IMR-90 (cell line): ENCODE results near the gene DAG1.

Experiments used
- BHLHE40 ChIP-seq: fragments of 150-350 bp; IDR thresholded peaks from 2 replicates; pipeline ENCODE4 v1.6.1; 2016; ENCODE audit warnings: mild to moderate bottlenecking, low read depth, low read length
- CEBPB ChIP-seq: IDR thresholded peaks from 2 replicates; pipeline ENCODE4 v1.6.1; 2012; ENCODE audit warnings: low read depth, low read length, improper control_type of control experiment
- FOS ChIP-seq: fragments of 150-350 bp; IDR thresholded peaks from 2 replicates; pipeline ENCODE4 v1.6.1; 2016; ENCODE audit warnings: low read depth, low read length
- MAZ ChIP-seq: IDR thresholded peaks from 2 replicates; pipeline ENCODE4 v1.6.1; 2012; ENCODE audit warnings: low read depth, mild to moderate bottlenecking, low read length, improper control_type of control experiment, moderate library complexity, borderline replicate concordance
- MXI1 ChIP-seq: IDR thresholded peaks from 2 replicates; pipeline ENCODE4 v1.6.1; 2012; ENCODE audit warnings: low read depth, mild to moderate bottlenecking, low read length, moderate library complexity, borderline replicate concordance
- POLR2A ChIP-seq: IDR thresholded peaks from 2 replicates; pipeline ENCODE4 v1.6.1; 2012; ENCODE audit warnings: mild to moderate bottlenecking, low read depth, low read length
- RAD21 ChIP-seq: IDR thresholded peaks from 2 replicates; pipeline ENCODE4 v1.6.1; 2012; ENCODE audit warnings: low read length, improper control_type of control experiment
- TF ChIP-seq, protein P1 (sequence below): conservative IDR thresholded peaks from 2 replicates; pipeline ENCODE4 v1.5.1; 2012; ENCODE audit warnings: mild to moderate bottlenecking, low read depth, low read length, improper control_type of control experiment

DNA sequence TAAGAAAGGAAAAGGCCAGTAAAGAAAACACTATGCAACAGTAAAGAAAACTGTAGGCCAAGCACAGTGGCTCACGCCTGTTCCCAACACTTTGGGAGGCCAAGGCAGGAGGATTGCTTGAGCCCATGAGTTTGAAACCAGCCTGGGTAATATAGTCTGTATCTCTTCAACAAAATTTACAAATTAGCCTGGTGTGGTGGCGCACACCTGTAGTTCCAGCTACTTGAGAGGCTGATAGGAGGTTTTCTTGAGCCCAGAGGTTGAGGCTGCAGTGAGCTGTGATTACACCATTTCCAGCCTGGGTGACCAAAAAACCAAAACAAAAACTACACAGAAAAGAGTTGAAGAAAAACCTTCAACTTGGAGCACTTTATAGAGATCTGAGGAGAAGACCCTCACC is 31.8 kb downstream of the DAG1 start:
- TF ChIP-seq MXI1 (no peak), RAD21 (no peak), FOS (no peak), POLR2A (no peak), BHLHE40 (no peak), MAZ (no peak), CEBPB (no peak)
- TF ChIP-seq, protein P1, sequence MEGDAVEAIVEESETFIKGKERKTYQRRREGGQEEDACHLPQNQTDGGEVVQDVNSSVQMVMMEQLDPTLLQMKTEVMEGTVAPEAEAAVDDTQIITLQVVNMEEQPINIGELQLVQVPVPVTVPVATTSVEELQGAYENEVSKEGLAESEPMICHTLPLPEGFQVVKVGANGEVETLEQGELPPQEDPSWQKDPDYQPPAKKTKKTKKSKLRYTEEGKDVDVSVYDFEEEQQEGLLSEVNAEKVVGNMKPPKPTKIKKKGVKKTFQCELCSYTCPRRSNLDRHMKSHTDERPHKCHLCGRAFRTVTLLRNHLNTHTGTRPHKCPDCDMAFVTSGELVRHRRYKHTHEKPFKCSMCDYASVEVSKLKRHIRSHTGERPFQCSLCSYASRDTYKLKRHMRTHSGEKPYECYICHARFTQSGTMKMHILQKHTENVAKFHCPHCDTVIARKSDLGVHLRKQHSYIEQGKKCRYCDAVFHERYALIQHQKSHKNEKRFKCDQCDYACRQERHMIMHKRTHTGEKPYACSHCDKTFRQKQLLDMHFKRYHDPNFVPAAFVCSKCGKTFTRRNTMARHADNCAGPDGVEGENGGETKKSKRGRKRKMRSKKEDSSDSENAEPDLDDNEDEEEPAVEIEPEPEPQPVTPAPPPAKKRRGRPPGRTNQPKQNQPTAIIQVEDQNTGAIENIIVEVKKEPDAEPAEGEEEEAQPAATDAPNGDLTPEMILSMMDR: no peak
